Medulla oblongata (tissue), 1 donor: ENCODE data around the gene HOXA11.

ENCODE experiments used
- DNase-seq: peaks from one replicate; pipeline ENCODE4 v3.0.0-alpha.2; 2015; ENCODE audit errors: extremely low spot score

Gene HOXA11

GRCh38 chr7:27180431-27181420, 4.3 kb downstream of the HOXA11 start:
- DNase-seq, result no peak

DNA sequence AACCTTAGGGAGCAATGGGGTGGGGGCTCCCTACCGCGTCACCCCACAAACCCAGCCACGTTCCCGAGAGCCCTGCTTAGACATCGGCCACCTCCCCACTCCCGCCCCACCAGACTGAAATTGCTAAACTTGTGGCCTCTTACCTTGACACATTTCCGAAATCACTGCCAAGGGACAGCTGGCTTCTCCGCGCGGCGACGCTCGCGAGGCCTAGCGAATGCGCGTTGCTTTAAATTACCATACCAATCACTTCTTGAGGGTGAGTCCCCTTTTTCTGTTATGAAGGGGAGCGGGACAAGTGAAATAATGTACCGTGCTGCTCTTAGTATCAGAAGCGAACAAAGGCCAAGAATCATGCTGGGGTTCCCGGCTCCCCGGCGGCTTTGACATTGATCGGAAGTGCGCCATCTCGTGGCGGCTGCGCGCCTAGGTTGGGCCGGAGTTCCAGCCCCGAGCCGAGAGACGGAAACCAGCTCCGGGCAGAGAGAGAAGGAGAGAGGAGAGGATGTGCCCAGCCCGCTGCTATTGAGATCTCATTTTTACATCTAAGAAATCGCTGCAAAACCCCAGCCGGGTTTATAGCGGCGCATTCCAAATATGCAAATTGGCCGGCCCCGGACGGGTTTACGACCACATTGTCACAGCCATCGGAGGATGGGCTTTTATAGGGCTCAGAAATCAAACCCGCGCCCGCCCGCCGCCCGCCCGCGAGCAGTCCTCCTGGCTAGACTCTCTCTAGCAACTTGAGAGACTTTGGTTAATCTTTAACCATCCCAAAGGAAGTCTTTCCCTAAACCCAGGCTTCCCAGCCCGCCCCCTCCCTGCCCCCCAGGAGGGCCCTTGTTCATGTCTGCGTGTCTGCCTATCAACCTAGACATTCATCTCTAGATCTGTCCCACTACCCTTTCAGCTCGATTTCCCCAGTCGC, 5.3 kb downstream of the HOXA11 start:
- DNase-seq, result peak; percentile 61

DNA sequence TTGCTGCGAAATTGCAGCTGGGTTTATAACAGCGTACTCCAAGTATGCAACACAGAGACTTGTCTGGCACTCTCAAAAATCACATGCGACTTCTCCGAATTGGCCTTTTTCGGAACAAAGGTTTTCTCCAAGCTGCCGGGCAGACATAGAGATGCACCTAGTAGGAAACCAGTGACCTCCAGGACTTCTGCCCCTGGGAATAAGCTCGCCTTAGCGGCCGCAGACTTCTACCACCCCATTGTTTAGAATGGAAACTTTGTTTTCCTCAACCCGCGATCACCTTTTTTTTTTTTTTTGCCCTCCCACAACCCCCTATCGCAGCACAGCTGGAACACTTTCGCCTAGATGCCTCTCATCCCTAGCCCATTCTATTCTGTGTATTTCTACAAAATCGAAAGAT, 6.0 kb downstream of the HOXA11 start:
- no peak for DNase-seq

GRCh38 chr7:27178366-27178765, 6.7 kb downstream of the HOXA11 start:
- DNase-seq, result no peak

GRCh38 chr7:27177795-27178320, 7.2 kb downstream of the HOXA11 start:
- DNase-seq, result no peak

GRCh38 chr7:27176962-27177794, 7.9 kb downstream of the HOXA11 start:
- DNase-seq, result no peak

GRCh38 chr7:27176524-27176845, 8.5 kb downstream of the HOXA11 start:
- no peak for DNase-seq

DNA sequence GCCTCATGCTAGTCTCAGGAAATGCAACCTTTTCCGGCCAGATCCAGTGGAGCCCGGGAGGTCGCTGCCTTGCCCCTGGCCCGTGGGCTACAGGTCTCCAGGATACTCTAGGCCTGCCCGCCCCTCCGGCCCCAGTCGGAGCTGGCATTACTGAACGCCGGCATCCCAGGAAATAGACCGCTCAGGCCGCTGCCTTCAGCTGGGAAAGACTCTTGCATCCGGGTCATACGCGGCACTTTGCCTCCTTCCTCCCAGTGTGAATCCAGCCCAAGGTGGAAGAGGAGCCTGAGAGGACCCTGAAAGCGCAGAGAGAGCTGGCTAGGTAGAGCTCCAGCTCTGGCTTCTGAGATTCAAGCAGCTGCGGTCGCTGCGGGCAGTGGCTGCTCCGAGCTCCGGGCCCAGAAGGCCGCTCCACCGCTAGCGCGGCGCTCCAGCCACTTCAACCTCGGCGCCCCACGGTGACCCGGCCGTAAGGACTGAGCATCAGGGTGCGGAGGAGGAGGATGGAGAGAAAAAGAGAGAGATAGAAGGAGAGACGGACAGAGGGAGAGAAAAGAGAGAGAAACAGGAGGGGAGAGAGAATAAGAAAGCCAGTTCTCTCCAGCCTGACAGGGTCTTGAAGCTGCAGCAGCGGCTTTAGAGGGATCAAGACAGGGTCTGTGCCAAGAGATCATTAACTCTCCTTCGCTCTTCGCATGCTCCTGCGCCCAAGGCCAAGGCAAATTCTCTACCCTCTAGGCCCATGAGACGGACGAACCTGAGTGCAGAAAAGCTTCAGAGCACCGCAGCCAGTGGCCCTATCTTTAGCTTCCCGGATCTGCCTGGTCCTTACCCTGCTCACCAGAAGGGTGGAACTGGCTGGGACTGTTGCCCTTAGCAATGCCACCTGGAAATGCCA, 9.2 kb downstream of the HOXA11 start:
- no peak for DNase-seq

GRCh38 chr7:27174874-27175625, 10.0 kb downstream of the HOXA11 start:
- no peak for DNase-seq

DNA sequence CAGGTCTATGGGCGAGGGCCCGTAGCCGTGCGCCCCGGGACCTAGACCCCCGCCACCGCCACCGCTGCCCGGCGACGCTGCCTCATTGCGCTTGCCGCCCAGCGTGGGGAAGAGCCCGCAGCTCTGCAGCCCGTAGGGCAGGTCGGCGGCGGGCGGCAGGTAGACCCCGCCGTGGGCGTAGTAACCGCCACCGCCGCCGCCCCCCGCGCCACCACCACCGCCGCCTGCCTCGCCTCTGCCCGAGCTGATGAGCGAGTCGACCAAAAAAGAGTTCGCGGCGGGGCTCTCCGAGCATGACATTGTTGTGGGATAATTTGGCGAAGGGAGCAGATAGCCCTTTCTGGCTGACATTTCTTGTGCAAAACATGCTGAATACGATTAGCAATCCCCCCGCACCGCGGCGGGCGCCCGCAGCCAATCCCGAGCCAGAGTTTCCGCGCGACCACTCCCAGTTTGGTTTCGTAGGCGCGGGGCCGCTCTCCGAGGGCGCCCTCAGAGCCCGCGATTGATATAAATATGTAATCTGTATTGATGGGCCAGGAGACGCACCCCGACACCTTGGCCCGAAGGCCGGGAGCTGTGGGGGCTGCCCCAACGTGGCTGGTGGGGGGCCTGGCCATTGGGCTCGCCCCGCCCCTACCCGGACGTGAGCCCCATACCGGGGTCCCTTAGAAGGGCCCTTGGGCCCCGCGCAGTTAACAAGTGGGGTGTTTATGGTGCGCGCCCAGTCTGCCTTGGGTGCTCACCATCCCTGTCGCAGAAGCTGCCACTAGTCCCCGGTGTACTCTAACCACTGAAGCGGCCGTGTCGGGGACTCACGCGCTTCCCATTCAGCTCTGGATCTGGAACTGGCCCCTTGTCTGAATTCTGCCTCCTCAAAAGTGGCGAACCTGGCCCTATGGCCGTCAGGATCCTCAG, 10.8 kb downstream of the HOXA11 start, which contains the start of gene HOXA10:
HOXA10 (minus strand) TSS at position 365 of the 918 bp plus-strand sequence; CDS start at position 351, 14 bp downstream.
- no peak for DNase-seq

DNA sequence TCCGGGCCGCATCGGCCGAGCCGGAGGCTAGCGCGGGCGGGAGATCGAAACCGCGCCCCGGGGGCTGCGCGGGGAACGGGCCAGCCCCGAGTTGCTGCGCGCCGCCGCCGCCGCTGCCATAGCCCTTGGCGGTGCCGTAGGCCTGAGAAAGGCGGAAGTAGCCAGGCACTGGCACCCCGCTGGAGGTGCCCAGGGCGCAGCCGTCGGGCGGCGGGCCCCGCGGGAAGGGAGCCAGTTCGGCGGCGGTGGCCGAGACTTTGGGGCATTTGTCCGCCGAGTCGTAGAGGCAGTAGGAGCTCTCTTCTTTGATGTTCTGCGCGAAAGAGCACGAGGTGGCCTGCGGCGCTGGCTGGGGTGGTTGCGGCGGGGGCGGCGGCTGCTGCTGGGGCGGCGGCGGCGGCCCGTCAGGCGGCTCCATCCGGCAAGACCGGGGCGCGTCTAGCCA, 11.5 kb downstream of the HOXA11 start:
- DNase-seq, result no peak

DNA sequence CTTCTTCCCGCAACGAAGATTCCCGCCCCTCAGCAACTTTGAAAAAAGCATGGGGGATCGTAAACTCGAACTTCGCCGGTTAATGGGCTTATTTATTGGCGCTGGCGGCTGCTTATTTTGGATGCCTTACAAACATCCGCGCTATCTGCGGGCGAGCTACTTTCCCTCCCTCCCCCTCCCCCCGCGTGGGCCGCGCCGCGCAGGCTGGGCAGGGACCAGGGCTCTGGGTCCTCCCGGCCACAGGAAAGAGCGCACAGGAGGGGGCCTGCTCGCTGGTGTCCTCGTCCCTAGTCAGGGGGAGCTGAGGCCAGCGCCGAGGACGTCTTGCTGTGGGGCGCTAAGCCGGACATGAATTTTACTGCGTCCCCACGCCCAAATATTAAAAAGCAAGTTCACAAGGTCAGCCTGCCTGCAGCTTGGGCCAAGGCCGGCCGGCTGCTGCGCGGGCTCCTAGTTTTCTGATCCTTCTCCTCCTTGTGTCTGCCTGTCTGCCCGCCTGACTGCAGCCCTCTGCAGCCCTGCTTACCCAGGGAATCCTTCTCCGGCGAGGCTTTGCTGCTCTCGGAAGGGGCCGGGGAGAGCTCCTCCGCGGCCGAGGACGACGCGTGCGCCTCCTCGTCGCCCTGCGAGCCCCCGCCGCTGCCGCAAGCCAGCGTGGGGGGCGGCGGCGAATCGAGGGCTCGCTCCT, 12.1 kb downstream of the HOXA11 start:
- DNase-seq, result no peak

DNA sequence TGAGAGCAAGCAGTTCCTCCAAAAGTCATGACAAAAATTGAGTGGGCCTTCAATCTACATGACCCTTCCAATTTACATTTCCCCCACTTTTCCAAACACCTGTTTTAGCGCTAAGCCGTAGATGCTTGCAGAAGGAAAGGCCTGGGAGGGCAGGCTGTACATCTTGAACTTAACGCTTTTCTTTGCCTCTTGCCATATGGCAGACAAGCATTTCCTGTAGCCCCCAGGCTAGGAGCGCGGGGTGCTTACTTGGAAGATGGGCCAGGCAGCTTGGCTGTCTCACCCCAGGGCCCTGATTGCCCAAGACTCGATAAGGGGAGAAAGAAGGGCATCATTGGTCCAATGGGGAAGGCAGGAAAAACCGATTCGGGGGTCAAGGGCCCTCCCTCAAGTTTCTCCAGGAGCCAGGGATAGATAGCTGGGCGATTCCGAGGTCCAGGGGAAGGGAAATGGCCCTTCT, 12.7 kb downstream of the HOXA11 start:
- no peak for DNase-seq

DNA sequence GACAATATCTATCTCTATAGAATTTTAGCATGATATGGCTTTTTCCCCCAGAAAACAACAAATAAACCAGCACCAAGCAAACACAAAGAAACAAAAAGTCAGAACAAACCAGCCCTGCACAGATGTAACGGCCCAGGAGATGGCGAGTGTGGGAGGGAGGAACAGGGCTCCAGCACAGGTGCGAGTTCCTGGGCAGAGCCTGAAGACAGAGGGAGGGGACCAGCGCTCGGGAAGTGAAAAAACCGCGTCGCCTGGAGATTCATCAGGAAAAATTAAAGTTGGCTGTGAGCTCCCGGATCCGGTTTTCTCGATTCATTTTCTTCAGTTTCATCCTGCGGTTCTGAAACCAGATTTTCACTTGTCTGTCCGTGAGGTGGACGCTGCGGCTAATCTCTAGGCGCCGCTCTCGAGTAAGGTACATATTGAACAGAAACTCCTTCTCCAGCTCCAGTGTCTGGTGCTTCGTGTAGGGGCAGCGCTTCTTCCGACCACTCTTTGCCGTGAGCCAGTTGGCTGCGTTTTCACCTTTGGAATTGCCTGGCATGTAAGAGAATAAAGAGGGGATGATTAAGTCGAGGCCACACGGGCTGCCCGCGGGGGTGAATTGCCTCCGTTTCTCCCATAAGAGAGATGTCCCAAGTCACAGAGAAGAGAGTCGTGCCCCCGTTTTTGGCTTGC, 13.3 kb downstream of the HOXA11 start:
- DNase-seq, result no peak

GRCh38 chr7:27171325-27171636, 13.8 kb downstream of the HOXA11 start:
- DNase-seq, result no peak

- no peak for DNase-seq
Measured at GRCh38 chr7:27170426-27171324, 14.4 kb downstream of the HOXA11 start.
